GM19240 (cell line): Measurements from ENCODE around the gene SOX5.
"Not testable (repeated sequence)": the region's sequence is repeated elsewhere in the genome, so short reads cannot be mapped to it uniquely, and the experiment has no call there.

ENCODE experiments used
- DNase-seq: peaks from one replicate; pipeline ENCODE4 v3.0.0; 2011; ENCODE audit warnings: low spot score; ENCODE audit not compliant: insufficient read length

The SOX5 gene

GRCh38 chr12:23550753-23551152 lies 398.7 kb downstream of the SOX5 start:
- DNase-seq, result no peak

- DNase-seq, result no peak
Observed at GRCh38 chr12:23548742-23549141, 400.7 kb downstream of the SOX5 start.

- no peak for DNase-seq
Observed at GRCh38 chr12:23546756-23547155, 402.7 kb downstream of the SOX5 start.

DNA sequence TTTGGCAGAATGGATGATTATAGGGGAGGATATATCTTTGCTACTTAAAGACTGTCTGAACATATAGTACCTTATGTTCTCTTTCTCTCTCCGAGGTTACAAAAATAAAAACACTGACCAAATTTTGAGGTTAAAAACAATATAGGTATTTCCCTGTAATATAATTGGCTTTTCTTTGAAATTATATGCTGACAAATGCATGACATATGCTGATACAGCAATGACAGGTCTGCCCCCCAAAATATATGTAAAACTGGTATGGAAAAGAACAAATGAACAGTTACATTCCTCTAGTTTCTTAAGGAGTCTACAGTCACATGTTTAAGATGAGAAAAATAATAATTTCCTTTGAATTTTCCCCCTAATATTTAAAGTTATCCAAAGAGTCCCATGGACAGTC lies 405.7 kb downstream of the SOX5 start:
- no peak for DNase-seq

DNA sequence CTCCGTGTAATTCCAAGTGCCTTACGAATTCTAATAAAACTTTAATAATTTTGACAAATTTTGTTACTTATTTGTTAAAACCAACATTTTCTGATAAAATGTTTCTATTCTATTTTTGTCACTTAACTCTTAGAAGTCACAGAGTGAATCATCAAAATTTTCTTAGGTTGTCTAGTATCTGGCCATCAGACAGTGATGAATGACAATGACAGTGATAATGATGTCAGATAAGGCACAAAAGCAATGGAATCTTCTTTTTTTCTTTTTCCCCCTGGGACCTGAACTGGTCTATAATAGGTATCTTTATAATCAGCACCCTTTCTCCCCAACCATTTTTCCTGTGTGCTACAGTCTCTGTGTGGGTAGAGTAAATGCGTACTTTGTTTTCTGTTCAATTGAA lies 407.3 kb downstream of the SOX5 start:
- no peak for DNase-seq

- no peak for DNase-seq
Observed at GRCh38 chr12:23540572-23540971, 408.9 kb downstream of the SOX5 start.

DNA sequence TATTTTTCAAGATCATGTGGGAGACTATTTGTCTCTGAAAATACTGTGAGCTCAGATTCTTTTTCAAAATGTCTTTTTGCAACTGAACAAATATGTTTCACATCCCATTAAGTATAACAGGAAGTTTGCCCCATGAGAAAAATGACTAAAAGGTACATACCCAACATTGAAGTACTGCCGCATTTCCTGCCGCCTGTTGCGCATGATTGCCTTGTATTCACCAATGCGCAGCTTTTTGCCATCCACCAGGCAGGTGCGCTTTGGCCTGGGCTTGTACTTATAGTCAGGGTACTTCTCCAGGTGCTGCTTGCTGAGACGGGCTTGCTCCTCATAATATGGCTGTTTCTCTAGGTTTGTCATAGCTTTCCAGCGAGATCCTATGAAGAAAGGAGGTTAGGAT lies 413.2 kb downstream of the SOX5 start:
- no peak for DNase-seq

DNA sequence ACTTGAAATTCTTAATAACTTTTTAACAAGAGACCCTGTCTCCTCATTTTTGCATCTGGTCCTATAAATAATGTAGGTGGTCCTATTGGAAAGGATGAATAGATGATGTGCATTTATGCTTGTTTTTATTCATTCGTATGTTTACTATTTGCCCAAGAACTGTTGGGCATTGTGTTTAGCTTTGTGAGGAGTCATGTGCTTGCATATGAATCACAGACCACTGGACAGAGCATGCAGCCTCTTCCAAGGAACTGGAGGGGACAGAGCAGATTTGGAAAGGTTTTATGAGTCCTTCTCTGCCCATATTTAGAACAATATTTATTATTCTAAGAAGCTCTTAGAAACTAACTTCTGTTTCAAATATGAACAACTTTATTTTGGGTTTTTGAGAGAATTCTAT lies 414.0 kb downstream of the SOX5 start:
- no peak for DNase-seq

DNA sequence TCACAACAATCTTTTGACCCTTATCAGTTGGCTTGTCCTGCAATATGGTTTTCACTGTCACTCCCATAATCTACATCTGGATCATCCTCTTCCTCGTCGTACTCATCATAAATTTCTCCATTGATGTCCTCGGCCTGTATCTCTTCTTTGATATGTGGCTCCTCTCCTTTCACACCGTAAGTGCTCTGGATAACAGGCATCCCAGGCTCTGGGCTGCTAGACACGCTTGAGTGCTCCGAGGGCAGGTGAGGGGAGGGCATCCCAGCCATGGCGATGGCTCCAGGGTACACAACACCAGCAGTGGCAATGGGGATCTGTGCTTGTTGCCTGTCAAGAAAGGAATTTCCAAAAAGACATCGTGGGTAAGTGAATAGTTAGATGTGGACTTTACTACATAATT lies 415.3 kb downstream of the SOX5 start:
- no peak for DNase-seq

GRCh38 chr12:23533699-23534098 lies 415.8 kb downstream of the SOX5 start:
- no peak for DNase-seq

DNA sequence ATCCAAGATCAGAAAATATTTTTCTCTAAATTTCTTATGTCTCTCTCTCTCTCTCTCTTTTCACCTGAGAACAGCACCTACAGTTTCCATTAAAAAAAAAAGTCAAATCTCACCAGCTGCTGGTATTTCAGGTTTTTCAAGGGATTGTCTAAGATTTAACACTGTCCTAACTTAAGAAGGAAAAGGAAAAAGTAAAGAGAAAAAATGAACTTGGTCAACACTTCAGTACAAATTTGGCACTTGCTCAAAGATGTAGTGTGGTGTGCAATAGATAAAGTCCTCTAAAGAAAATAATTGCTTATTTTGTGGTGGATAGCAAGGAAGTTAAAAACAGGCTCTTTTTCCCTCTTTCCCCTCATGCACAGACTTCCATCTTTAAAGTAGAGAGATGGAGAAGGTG lies 416.2 kb downstream of the SOX5 start:
- no peak for DNase-seq

DNA sequence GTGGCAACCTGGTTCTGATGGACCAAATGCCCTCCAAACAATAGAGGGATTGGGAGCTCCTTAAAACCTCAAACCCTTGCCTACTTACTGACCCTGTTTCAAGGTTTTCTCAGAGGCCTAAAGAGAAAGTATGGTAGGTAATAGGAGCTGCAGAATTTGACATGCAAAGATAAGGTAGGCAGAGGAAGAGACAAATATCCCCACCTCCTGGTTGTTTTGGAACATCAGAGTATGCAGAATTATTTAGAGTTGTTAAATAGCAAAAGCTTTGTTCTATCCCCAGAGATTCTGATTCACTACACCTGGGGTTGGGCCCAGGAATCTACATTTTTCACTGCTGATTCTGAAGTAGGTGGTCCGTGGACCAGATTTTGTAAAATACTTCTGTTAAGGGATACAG lies 421.2 kb downstream of the SOX5 start:
- no peak for DNase-seq

GRCh38 chr12:23525450-23526072 lies 423.9 kb downstream of the SOX5 start:
- no peak for DNase-seq

GRCh38 chr12:23523339-23523738 lies 426.1 kb downstream of the SOX5 start:
- DNase-seq, result no peak

GRCh38 chr12:23519444-23519843 lies 430.0 kb downstream of the SOX5 start:
- not testable (repeated sequence) for DNase-seq

DNA sequence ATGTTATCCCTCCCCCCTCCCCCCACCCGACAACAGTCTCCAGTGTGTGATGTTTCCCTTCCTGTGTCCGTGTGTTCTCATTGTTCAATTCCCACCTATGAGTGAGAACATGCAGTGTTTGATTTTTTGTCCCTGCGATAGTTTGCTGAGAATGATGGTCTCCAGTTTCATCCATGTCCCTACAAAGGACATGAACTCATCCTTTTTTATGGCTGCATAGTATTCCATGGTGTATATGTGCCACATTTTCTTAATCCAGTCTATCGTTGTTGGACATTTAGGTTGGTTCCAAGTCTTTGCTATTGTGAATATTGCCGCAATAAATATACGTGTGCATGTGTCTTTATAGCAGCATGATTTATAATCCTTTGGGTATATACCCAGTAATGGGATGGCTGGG lies 433.7 kb downstream of the SOX5 start:
- not testable (repeated sequence) for DNase-seq

GRCh38 chr12:23510484-23510883 lies 439.0 kb downstream of the SOX5 start:
- no peak for DNase-seq

GRCh38 chr12:23509832-23510231 lies 439.6 kb downstream of the SOX5 start:
- DNase-seq, result not testable (repeated sequence)

- DNase-seq, result not testable (repeated sequence)
Observed at GRCh38 chr12:23507785-23508184, 441.7 kb downstream of the SOX5 start.

DNA sequence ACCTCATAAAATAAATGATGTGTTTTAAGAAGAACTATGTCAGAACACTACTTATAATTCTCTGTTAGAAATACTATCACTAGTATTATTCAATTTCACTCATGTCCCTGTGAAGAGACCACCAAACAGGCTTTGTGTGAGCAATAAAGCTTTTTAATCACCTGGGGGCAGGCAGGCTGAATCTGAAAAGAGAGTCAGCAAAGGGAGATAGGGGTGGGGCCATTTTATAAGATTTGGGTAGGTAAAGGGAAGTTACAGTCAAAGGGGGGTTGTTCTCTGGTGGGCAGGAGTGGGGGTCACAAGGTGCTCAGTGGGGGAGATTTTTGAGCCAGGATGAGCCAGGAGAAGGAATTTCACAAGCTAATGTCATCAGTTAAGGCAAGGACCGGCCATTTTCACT lies 443.7 kb downstream of the SOX5 start:
- not testable (repeated sequence) for DNase-seq

- DNase-seq, result no peak
Observed at GRCh38 chr12:23504641-23505399, 444.6 kb downstream of the SOX5 start.

DNA sequence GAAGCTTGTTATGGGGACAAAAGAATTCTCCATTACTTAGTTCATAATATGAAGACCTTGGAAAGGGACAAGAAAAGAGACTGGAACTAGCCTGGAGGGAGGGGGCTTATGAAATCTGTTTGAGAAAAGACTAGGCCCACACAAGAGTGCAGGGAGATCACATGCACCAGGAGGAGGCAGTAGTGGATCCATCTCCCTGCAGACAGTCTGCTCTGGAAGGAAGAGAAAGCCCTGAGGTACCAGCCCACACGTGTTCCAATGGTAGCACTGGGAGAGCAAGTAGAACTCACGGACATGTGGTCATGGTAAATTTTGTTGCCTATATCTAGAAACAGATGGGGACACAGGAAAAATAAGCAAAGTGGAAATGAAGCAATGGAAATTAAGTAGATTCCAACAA lies 445.4 kb downstream of the SOX5 start:
- no peak for DNase-seq

GRCh38 chr12:23503544-23503943 lies 445.9 kb downstream of the SOX5 start:
- no peak for DNase-seq
